WTC11 (cell line): ENCODE measurements around the gene SH3TC1. TPM values are rescaled to one million over a fixed set of nuclear protein-coding genes. Genes with fewer than 3 reads are reported as not detected.

Experiments
- ATAC-seq: fragments of 200-7000 bp; cut with Tn5 transposase; 2 replicates; pipeline ENCODE4 v1.10.0; 2021; ENCODE audit warnings: mild to moderate bottlenecking, moderate library complexity
- CTCF ChIA-PET: fragments of 300-600 bp; sonication (Branson Sonifier 250); formaldehyde crosslinking; loops from one replicate; lab custom pipeline; 2021; ENCODE audit warnings: antibody characterized with exemption; lab: Charles Lee
- POLR2A ChIA-PET: fragments of 350-600 bp; sonication (Branson Sonifier 250); formaldehyde crosslinking; loops from one replicate; lab custom pipeline; 2021; ENCODE audit warnings: antibody characterized with exemption; lab: Charles Lee
- DNase-seq: peaks from one replicate; pipeline ENCODE4 v3.0.0; 2021; ENCODE audit warnings: low spot score
- H3K27ac Mint-ChIP-seq: 2 replicates; pipeline ENCODE4 v1.8.0; 2021; ENCODE audit warnings: mixed read lengths
- H3K27me3 Mint-ChIP-seq: 2 replicates; pipeline ENCODE4 v1.8.0; 2021; ENCODE audit warnings: low read depth, mild to moderate bottlenecking, moderate library complexity, mixed read lengths
- H3K36me3 Mint-ChIP-seq: 2 replicates; pipeline ENCODE4 v1.8.0; 2021; ENCODE audit warnings: mixed read lengths
- H3K4me1 Mint-ChIP-seq: 2 replicates; pipeline ENCODE4 v1.8.0; 2022; ENCODE audit warnings: mixed read lengths
- H3K4me3 Mint-ChIP-seq: 2 replicates; pipeline ENCODE4 v1.8.0; 2021; ENCODE audit warnings: mild to moderate bottlenecking, moderate library complexity, mixed read lengths
- H3K9me3 Mint-ChIP-seq: 2 replicates; pipeline ENCODE4 v1.8.0; 2021; ENCODE audit warnings: mixed read lengths
- ARID4B ChIP-seq: sonication (generic); formaldehyde crosslinking; IDR thresholded peaks from 2 replicates; pipeline ENCODE4 v1.8.0; 2023; ENCODE audit warnings: missing genetic modification reagents, mild to moderate bottlenecking, borderline replicate concordance
- ATF1 ChIP-seq: sonication (generic); formaldehyde crosslinking; IDR thresholded peaks from 2 replicates; pipeline ENCODE4 v1.8.1; 2023; ENCODE audit warnings: mild to moderate bottlenecking, moderate library complexity, missing genetic modification reagents
- E2F1 ChIP-seq: sonication (generic); formaldehyde crosslinking; IDR thresholded peaks from 2 replicates; pipeline ENCODE4 v1.8.0; 2022; ENCODE audit warnings: mild to moderate bottlenecking, missing genetic modification reagents
- FOXP1 ChIP-seq: sonication (generic); formaldehyde crosslinking; IDR thresholded peaks from 2 replicates; pipeline ENCODE4 v1.8.0; 2022; ENCODE audit warnings: missing genetic modification reagents, mild to moderate bottlenecking, moderate library complexity, borderline replicate concordance
- JAZF1 ChIP-seq: fragments of 250-450 bp; sonication (Bioruptor Pico); IDR thresholded peaks from 2 replicates; pipeline ENCODE4 v1.9.0; 2021; ENCODE audit warnings: moderate library complexity, mild to moderate bottlenecking, inconsistent platforms
- SMAD4 ChIP-seq: sonication (generic); formaldehyde crosslinking; IDR thresholded peaks from 2 replicates; pipeline ENCODE4 v1.8.0; 2022; ENCODE audit warnings: mild to moderate bottlenecking, missing genetic modification reagents
- STAT6 ChIP-seq: sonication (generic); formaldehyde crosslinking; conservative IDR thresholded peaks from 2 replicates; pipeline ENCODE4 v1.8.1; 2023; ENCODE audit warnings: mild to moderate bottlenecking, low read depth, missing genetic modification reagents, moderate library complexity
- total RNA-seq: library from RNA; stranded (reverse); gene quantifications from 3 replicates; pipeline ENCODE4 v1.2.3, GENCODE V29; 2021
- TF ChIP-seq, protein P1 (sequence below): fragments of 250-450 bp; sonication (Bioruptor Pico); IDR thresholded peaks from 2 replicates; pipeline ENCODE4 v2.1.2; 2022; ENCODE audit warnings: mild to moderate bottlenecking, moderate library complexity
- TF ChIP-seq, protein P2 (sequence below): sonication (generic); formaldehyde crosslinking; IDR thresholded peaks from 2 replicates; pipeline ENCODE4 v1.8.0; 2022; ENCODE audit warnings: mild to moderate bottlenecking, missing genetic modification reagents
- TF ChIP-seq, protein P3 (sequence below): sonication (generic); formaldehyde crosslinking; conservative IDR thresholded peaks from 2 replicates; pipeline ENCODE4 v1.8.1; 2022; ENCODE audit warnings: mild to moderate bottlenecking, missing genetic modification reagents
- TF ChIP-seq, protein P4 (sequence below): sonication (generic); formaldehyde crosslinking; IDR thresholded peaks from 2 replicates; pipeline ENCODE4 v1.8.1; 2023; ENCODE audit warnings: mild to moderate bottlenecking, moderate library complexity, missing genetic modification reagents

Gene SH3TC1
- total RNA-seq, 1 experiment from 2014 or later: 0.42 TPM

- TF ChIP-seq FOXP1 (CRISPR knock-in tag) (no peak), JAZF1 (CRISPR knock-in tag) (no peak)
- TF ChIP-seq, protein P1, sequence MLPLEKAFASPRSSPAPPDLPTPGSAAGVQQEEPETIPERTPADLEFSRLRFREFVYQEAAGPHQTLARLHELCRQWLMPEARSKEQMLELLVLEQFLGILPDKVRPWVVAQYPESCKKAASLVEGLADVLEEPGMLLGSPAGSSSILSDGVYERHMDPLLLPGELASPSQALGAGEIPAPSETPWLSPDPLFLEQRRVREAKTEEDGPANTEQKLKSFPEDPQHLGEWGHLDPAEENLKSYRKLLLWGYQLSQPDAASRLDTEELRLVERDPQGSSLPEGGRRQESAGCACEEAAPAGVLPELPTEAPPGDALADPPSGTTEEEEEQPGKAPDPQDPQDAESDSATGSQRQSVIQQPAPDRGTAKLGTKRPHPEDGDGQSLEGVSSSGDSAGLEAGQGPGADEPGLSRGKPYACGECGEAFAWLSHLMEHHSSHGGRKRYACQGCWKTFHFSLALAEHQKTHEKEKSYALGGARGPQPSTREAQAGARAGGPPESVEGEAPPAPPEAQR (CRISPR knock-in tag): no peak
- TF ChIP-seq, protein P2, sequence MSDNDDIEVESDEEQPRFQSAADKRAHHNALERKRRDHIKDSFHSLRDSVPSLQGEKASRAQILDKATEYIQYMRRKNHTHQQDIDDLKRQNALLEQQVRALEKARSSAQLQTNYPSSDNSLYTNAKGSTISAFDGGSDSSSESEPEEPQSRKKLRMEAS: no peak
Observed at GRCh38 chr4:8164194-8164565, 34.9 kb upstream of the SH3TC1 start (continued).

GRCh38 chr4:8164687-8165086, 34.4 kb upstream of the SH3TC1 start:
- CTCF ChIA-PET: interaction anchor here (1.7 kb wide), 1 partner anchor 12 kb away, joined by 4 read pairs; no protein-coding TSS in a partner anchor
- Mint-ChIP-seq H3K4me3 (no peak overlapping the region), H3K36me3 (peaks cover 7% of the 10 kb centered on the region)
- no peak for ATAC-seq
- TF ChIP-seq ATF1 (no peak), SMAD4 (CRISPR knock-in tag) (no peak), E2F1 (CRISPR knock-in tag) (no peak)
- TF ChIP-seq, protein P3, sequence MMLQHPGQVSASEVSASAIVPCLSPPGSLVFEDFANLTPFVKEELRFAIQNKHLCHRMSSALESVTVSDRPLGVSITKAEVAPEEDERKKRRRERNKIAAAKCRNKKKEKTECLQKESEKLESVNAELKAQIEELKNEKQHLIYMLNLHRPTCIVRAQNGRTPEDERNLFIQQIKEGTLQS (CRISPR knock-in tag): no peak
- TF ChIP-seq, protein P4, sequence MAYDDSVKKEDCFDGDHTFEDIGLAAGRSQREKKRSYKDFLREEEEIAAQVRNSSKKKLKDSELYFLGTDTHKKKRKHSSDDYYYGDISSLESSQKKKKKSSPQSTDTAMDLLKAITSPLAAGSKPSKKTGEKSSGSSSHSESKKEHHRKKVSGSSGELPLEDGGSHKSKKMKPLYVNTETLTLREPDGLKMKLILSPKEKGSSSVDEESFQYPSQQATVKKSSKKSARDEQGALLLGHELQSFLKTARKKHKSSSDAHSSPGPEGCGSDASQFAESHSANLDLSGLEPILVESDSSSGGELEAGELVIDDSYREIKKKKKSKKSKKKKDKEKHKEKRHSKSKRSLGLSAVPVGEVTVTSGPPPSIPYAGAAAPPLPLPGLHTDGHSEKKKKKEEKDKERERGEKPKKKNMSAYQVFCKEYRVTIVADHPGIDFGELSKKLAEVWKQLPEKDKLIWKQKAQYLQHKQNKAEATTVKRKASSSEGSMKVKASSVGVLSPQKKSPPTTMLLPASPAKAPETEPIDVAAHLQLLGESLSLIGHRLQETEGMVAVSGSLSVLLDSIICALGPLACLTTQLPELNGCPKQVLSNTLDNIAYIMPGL (CRISPR knock-in tag): no peak
- TF ChIP-seq, all 79 proteins: peak for 0
- Mint-ChIP-seq H3K27ac (no peak overlapping the region), H3K9me3 (peaks cover 33% of the 10 kb centered on the region), H3K27me3 (peaks cover 15% of the 10 kb centered on the region), H3K4me1 (peaks cover under 1% of the 10 kb centered on the region)
- POLR2A ChIA-PET: no interaction called here
- no peak for DNase-seq

- CTCF ChIA-PET: interaction anchor here (1.7 kb wide), 1 partner anchor 11 kb away, joined by 4 read pairs; no protein-coding TSS in a partner anchor
- Mint-ChIP-seq H3K36me3 (peaks cover 7% of the 10 kb centered on the region), H3K9me3 (peaks cover 33% of the 10 kb centered on the region), H3K27ac (no peak overlapping the region)
- no peak for TF ChIP-seq ARID4B (CRISPR knock-in tag)
- no peak for TF ChIP-seq SMAD4 (CRISPR knock-in tag)
- no peak for TF ChIP-seq STAT6 (CRISPR knock-in tag)
- TF ChIP-seq, all 79 proteins: peak for 0
- POLR2A ChIA-PET: no interaction called here
- H3K4me1 Mint-ChIP-seq: no peaks in the 10 kb centered on the region
- peaks cover 8% of the 10 kb centered on the region for H3K27me3 Mint-ChIP-seq
- no peak for ATAC-seq
- DNase-seq: no peak
- no peak overlapping the region for H3K4me3 Mint-ChIP-seq
Observed at GRCh38 chr4:8165374-8165896, 33.7 kb upstream of the SH3TC1 start.
